SK-N-SH (cell line): ENCODE measurements around the gene PPP1R14B. TPM values are rescaled to one million over a fixed set of nuclear protein-coding genes. Genes with fewer than 3 reads are reported as not detected.
A peak's percentile ranks its signal among the peaks of the same experiment; 100 is the strongest.

Experiments used
- CTCF ChIA-PET: fragments of 300-600, 350-600 bp; formaldehyde crosslinking; extraction: SDS; loops from one replicate; lab custom pipeline; 2021; lab: Yijun Ruan, JAX
- POLR2A ChIA-PET: fragments of 350-600 bp; sonication (Branson Sonifier 250); formaldehyde crosslinking; extraction: SDS; loops from one replicate; lab custom pipeline; 2020; ENCODE audit warnings: antibody characterized with exemption, inconsistent platforms; lab: Yijun Ruan, JAX
- DNase-seq: peaks from one replicate; pipeline ENCODE4 v3.0.0; 2012
- H2AFZ ChIP-seq: fragments of 200-600 bp; sonication (generic); 2 replicates; pipeline ENCODE4 v1.8.1; 2016; ENCODE audit warnings: antibody characterized with exemption, mild to moderate bottlenecking, low read depth
- H3F3A ChIP-seq: fragments of 200-600 bp; sonication (generic); replicated peaks from 2 replicates; pipeline ENCODE3; 2016; ENCODE audit warnings: antibody characterized with exemption, mild to moderate bottlenecking; ENCODE audit not compliant: insufficient read depth
- H3K27ac ChIP-seq, 2 experiments: fragments of 200-500 bp in 1 of 2; fragments of 200-600 bp in 1 of 2; sonication (Bioruptor generic) in 1 of 2; sonication (generic), shearing (Covaris generic) in 1 of 2; 2 replicates each; pipeline versions ENCODE4 v1.5.1 to v1.6.1; 2014 to 2016; ENCODE audit warnings: low read depth in 2 of 2, inconsistent platforms in 1 of 2, low read length in 1 of 2, mild to moderate bottlenecking in 1 of 2, mixed read lengths in 1 of 2
- H3K27me3 ChIP-seq: fragments of 200-600 bp; sonication (generic), shearing (Covaris generic); 2 replicates; pipeline ENCODE4 v1.6.1; 2016; ENCODE audit warnings: mixed run types; ENCODE audit not compliant: insufficient read depth
- H3K36me3 ChIP-seq, 2 experiments: fragments of 200-500 bp in 1 of 2; fragments of 200-600 bp in 1 of 2; sonication (Bioruptor generic) in 1 of 2; sonication (generic) in 1 of 2; replicated peaks in 1 of 2; 2 replicates each; pipeline versions ENCODE3 to v1.5.1; 2014 to 2016; ENCODE audit warnings: low read length in 1 of 2, mild to moderate bottlenecking in 1 of 2; ENCODE audit not compliant: insufficient read depth in 2 of 2, control insufficient read depth in 1 of 2
- H3K4me1 ChIP-seq, 2 experiments: fragments of 200-500 bp in 1 of 2; fragments of 200-600 bp in 1 of 2; sonication (Bioruptor generic) in 1 of 2; sonication (generic), shearing (Covaris generic) in 1 of 2; 2 replicates each; pipeline versions ENCODE4 v1.5.1 to v1.6.1; 2014 to 2016; ENCODE audit warnings: low read depth in 1 of 2, low read length in 1 of 2, mixed run types in 1 of 2; ENCODE audit not compliant: insufficient read depth in 2 of 2, control insufficient read depth in 1 of 2
- H3K4me2 ChIP-seq: fragments of 200-600 bp; sonication (generic), shearing (Covaris generic); 2 replicates; pipeline ENCODE4 v1.6.1; 2017; ENCODE audit warnings: mixed run types
- H3K4me3 ChIP-seq, 2 experiments: fragments of 200-500 bp in 1 of 2; fragments of 200-600 bp in 1 of 2; sonication (Bioruptor generic) in 1 of 2; sonication (generic), shearing (Covaris generic) in 1 of 2; 2 replicates each; pipeline versions ENCODE4 v1.5.1 to v1.8.1; 2014 to 2016; ENCODE audit warnings: low read depth in 2 of 2, inconsistent platforms in 1 of 2, low read length in 1 of 2, mild to moderate bottlenecking in 1 of 2, mixed read lengths in 1 of 2, moderate library complexity in 1 of 2
- H3K79me2 ChIP-seq: fragments of 200-600 bp; sonication (generic); 2 replicates; pipeline ENCODE4 v1.8.1; 2017; ENCODE audit warnings: mild to moderate bottlenecking; ENCODE audit not compliant: insufficient read depth
- H3K9ac ChIP-seq: fragments of 200-600 bp; sonication (generic); 2 replicates; pipeline ENCODE4 v1.6.1; 2017; ENCODE audit warnings: mixed run types
- H3K9me2 ChIP-seq: fragments of 200-600 bp; sonication (generic); 2 replicates; pipeline ENCODE4 v1.6.1; 2017; ENCODE audit warnings: mixed run types
- H3K9me3 ChIP-seq: fragments of 200-600 bp; sonication (generic); 2 replicates; pipeline ENCODE4 v1.6.1; 2017; ENCODE audit warnings: mixed run types, mild to moderate bottlenecking, moderate library complexity
- H4K20me1 ChIP-seq: fragments of 200-600 bp; sonication (generic); 2 replicates; pipeline ENCODE4 v1.6.1; 2017; ENCODE audit warnings: mild to moderate bottlenecking, mixed run types; ENCODE audit not compliant: insufficient read depth
- CHD2 ChIP-seq: fragments of 150-350 bp; IDR thresholded peaks from 2 replicates; pipeline ENCODE4 v1.6.1; 2018; ENCODE audit warnings: low read length; ENCODE audit not compliant: partially characterized antibody
- ELF1 ChIP-seq: IDR thresholded peaks from 2 replicates; pipeline ENCODE4 v1.4.0; 2012
- EZH2phosphoT487 ChIP-seq: fragments of 200-600 bp; sonication (generic); IDR thresholded peaks from 2 replicates; pipeline ENCODE4 v1.6.1; 2017; ENCODE audit warnings: low read depth, mixed run types, mild to moderate bottlenecking, antibody characterized with exemption, moderate library complexity, borderline replicate concordance
- FOSL2 ChIP-seq: IDR thresholded peaks from 2 replicates; pipeline ENCODE4 v1.4.0; 2012; ENCODE audit warnings: low read depth, mild to moderate bottlenecking, moderate library complexity, borderline replicate concordance
- FOXJ3 ChIP-seq: sonication (generic); formaldehyde crosslinking; IDR thresholded peaks from 2 replicates; pipeline ENCODE4 v1.5.1; 2020; ENCODE audit warnings: mild to moderate bottlenecking, missing genetic modification reagents
- GABPA ChIP-seq: IDR thresholded peaks from 2 replicates; pipeline ENCODE4 v1.4.0; 2012; ENCODE audit warnings: low read depth, mild to moderate bottlenecking
- GATA2 ChIP-seq: sonication (generic); formaldehyde crosslinking; IDR thresholded peaks from 2 replicates; pipeline ENCODE4 v1.5.0; 2020; ENCODE audit warnings: mild to moderate bottlenecking, missing genetic modification reagents
- MEF2A ChIP-seq: IDR thresholded peaks from 2 replicates; pipeline ENCODE4 v1.4.0; 2012; ENCODE audit warnings: low read depth, borderline replicate concordance
- MXI1 ChIP-seq: IDR thresholded peaks from 2 replicates; pipeline ENCODE4 v1.6.1; 2012; ENCODE audit warnings: mild to moderate bottlenecking, low read depth, low read length, improper control_type of control experiment
- NFIC ChIP-seq: IDR thresholded peaks from 2 replicates; pipeline ENCODE4 v1.4.0; 2012; ENCODE audit warnings: borderline replicate concordance
- POLR2AphosphoS5 ChIP-seq: IDR thresholded peaks from 2 replicates; pipeline ENCODE4 v1.6.1; 2012; ENCODE audit warnings: low read depth, low read length
- RCOR1 ChIP-seq: fragments of 150-350 bp; IDR thresholded peaks from 2 replicates; pipeline ENCODE4 v1.6.1; 2017; ENCODE audit warnings: antibody characterized with exemption, low read length
- RXRA ChIP-seq: IDR thresholded peaks from 2 replicates; pipeline ENCODE4 v1.4.0; 2012; ENCODE audit warnings: low read depth, mild to moderate bottlenecking, borderline replicate concordance
- SMC3 ChIP-seq: IDR thresholded peaks from 2 replicates; pipeline ENCODE4 v1.6.1; 2012; ENCODE audit warnings: low read depth, low read length, improper control_type of control experiment
- TCF12 ChIP-seq: IDR thresholded peaks from 2 replicates; pipeline ENCODE4 v1.4.0; 2012
- TEAD4 ChIP-seq: IDR thresholded peaks from 2 replicates; pipeline ENCODE4 v1.4.0; 2012; ENCODE audit warnings: mild to moderate bottlenecking, borderline replicate concordance; ENCODE audit not compliant: insufficient read depth
- YY1 ChIP-seq: IDR thresholded peaks from 2 replicates; pipeline ENCODE4 v1.4.0; 2012; ENCODE audit warnings: low read depth, mild to moderate bottlenecking
- WGBS: methylation state at CpG from one replicate; pipeline ENCODE4 v1.1.6; 2017; ENCODE audit warnings: low lambda C conversion rate; 5-methylcytosine and 5-hydroxymethylcytosine counted together
- polyA plus RNA-seq, 3 experiments: library from polyadenylated mRNA; depleted of rRNA; stranded (reverse); fragments of >200 nt; gene quantifications; 2 replicates each; pipeline ENCODE4 v1.2.3, GENCODE V29; 2012
- TF ChIP-seq, protein P1 (sequence below): IDR thresholded peaks from 2 replicates; pipeline ENCODE4; 2012
- TF ChIP-seq, protein P2 (sequence below): IDR thresholded peaks from 2 replicates; pipeline ENCODE4 v1.4.0; 2012; ENCODE audit warnings: low read depth, borderline replicate concordance
- TF ChIP-seq, protein P3 (sequence below): fragments of 150-350 bp; IDR thresholded peaks from 2 replicates; pipeline ENCODE4 v1.6.1; 2017; ENCODE audit warnings: antibody characterized with exemption, low read length, low read depth, borderline replicate concordance
- TF ChIP-seq, protein P4 (sequence below): fragments of 150-350 bp; IDR thresholded peaks from 2 replicates; pipeline ENCODE4 v1.6.1; 2016; ENCODE audit warnings: mild to moderate bottlenecking, low read depth, low read length

Gene PPP1R14B
- polyA plus RNA-seq, 1 of the 3 experiments (the other 2 are of a cell fraction): 523 TPM

DNA sequence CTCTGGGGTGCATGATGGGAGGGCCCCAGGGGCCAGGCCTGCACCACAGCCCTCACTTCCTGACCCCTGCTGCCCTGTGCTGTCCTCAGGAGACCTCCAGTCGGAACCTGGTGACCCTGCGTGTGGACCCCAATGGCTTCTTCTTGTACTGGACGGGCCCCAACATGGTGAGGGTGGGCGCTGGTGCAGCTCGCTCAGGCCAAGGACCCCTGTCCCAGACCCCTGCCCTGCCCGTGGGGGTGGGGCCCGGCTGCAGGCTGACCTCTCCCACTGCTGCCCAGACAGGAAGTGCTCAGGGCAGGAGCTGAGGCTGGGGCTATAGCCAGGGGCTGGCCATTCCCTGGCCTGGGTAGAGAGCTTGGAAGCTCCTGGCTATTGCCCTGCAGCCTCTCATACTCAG is 7.6 kb upstream of the PPP1R14B start:
- Histone ChIP-seq H2AFZ (no peak overlapping the region), H3K79me2 (peaks cover 30% of the 10 kb centered on the region), H3K9me3 (no peaks in the 10 kb centered on the region), H3F3A (peaks cover 3% of the 10 kb centered on the region), H3K9me2 (no peaks in the 10 kb centered on the region), H3K9ac (no peak overlapping the region), H3K36me3 (peaks cover 10 to 32% of the 10 kb centered on the region in 2 experiments), H3K27me3 (no peaks in the 10 kb centered on the region), H3K4me3 (no peak overlapping the region), H3K4me1 (peaks cover 10 to 25% of the 10 kb centered on the region in 2 experiments; a peak in 2 of 4 replicates), H3K4me2 (no peak overlapping the region), H3K27ac (no peak overlapping the region), H4K20me1 (peaks cover 14% of the 10 kb centered on the region)
- TF ChIP-seq TCF12 (no peak), FOSL2 (no peak), ELF1 (no peak)
- TF ChIP-seq, protein P1, sequence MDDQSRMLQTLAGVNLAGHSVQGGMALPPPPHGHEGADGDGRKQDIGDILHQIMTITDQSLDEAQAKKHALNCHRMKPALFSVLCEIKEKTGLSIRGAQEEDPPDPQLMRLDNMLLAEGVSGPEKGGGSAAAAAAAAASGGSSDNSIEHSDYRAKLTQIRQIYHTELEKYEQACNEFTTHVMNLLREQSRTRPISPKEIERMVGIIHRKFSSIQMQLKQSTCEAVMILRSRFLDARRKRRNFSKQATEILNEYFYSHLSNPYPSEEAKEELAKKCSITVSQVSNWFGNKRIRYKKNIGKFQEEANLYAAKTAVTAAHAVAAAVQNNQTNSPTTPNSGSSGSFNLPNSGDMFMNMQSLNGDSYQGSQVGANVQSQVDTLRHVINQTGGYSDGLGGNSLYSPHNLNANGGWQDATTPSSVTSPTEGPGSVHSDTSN: no peak
- WGBS: no CpG with 5 or more reads among the region's 7 CpGs
- CTCF ChIA-PET: interaction anchor here (1.3 to 1.6 kb wide), 3 partner anchors 10 to 13 kb away, joined by 4 to 15 read pairs (median 4); no protein-coding TSS in a partner anchor
- POLR2A ChIA-PET: no interaction called here
- no peak for DNase-seq

DNA sequence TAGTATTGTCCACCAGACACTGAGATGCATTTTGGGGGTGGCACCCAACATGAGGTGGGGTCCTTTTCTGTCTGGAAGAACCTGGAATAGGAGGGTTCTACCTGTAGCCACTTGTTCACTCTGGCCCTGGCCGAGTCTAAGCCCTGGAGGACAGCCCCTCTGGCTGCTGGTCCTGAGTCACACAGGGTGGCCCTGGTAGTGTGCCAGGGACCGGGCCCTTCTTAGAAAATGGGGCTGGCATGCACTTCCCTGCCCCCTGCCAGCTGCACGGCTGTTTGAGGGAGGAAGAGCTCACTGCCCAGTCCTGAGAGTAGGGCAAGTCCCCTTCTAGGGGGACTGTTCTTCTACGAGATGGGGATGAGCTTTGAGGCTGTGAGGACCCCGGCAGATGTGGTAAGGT is 6.7 kb upstream of the PPP1R14B start:
- Histone ChIP-seq H3K4me3 (no peak overlapping the region), H3K9me2 (no peaks in the 10 kb centered on the region), H3K9me3 (no peaks in the 10 kb centered on the region), H3F3A (peaks cover 3% of the 10 kb centered on the region), H3K79me2 (peaks cover 30% of the 10 kb centered on the region), H3K9ac (no peak overlapping the region), H3K27me3 (no peaks in the 10 kb centered on the region), H3K36me3 (peaks cover 10 to 26% of the 10 kb centered on the region in 2 experiments), H3K4me2 (peak overlapping the region; percentile 96; the same call in 1 of the 2 replicates), H4K20me1 (peaks cover 14% of the 10 kb centered on the region), H3K4me1 (peaks cover 10 to 25% of the 10 kb centered on the region in 2 experiments; a peak in 2 of 4 replicates), H3K27ac (no peak overlapping the region), H2AFZ (no peak overlapping the region)
- WGBS: 100% methylated on average over 1 of the region's 5 CpGs
- CTCF ChIA-PET: interaction anchor here (1.5 to 1.6 kb wide), 2 partner anchors 9 to 10 kb away, joined by 4 to 15 read pairs; no protein-coding TSS in a partner anchor
- DNase-seq: no peak
- TF ChIP-seq FOSL2: no peak
- no peak for TF ChIP-seq RCOR1
- TF ChIP-seq CHD2: no peak
- no peak for TF ChIP-seq RXRA
- TF ChIP-seq, protein P2, sequence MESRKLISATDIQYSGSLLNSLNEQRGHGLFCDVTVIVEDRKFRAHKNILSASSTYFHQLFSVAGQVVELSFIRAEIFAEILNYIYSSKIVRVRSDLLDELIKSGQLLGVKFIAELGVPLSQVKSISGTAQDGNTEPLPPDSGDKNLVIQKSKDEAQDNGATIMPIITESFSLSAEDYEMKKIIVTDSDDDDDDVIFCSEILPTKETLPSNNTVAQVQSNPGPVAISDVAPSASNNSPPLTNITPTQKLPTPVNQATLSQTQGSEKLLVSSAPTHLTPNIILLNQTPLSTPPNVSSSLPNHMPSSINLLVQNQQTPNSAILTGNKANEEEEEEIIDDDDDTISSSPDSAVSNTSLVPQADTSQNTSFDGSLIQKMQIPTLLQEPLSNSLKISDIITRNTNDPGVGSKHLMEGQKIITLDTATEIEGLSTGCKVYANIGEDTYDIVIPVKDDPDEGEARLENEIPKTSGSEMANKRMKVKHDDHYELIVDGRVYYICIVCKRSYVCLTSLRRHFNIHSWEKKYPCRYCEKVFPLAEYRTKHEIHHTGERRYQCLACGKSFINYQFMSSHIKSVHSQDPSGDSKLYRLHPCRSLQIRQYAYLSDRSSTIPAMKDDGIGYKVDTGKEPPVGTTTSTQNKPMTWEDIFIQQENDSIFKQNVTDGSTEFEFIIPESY: no peak
- TF ChIP-seq GATA2 (CRISPR knock-in tag): no peak
- TF ChIP-seq MXI1: no peak
- TF ChIP-seq, protein P3, sequence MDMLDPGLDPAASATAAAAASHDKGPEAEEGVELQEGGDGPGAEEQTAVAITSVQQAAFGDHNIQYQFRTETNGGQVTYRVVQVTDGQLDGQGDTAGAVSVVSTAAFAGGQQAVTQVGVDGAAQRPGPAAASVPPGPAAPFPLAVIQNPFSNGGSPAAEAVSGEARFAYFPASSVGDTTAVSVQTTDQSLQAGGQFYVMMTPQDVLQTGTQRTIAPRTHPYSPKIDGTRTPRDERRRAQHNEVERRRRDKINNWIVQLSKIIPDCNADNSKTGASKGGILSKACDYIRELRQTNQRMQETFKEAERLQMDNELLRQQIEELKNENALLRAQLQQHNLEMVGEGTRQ: no peak
- no peak for TF ChIP-seq SMC3
- TF ChIP-seq NFIC: no peak
- no peak for TF ChIP-seq POLR2AphosphoS5
- TF ChIP-seq FOXJ3: no peak
- no peak for TF ChIP-seq YY1
- TF ChIP-seq TCF12: no peak
- no peak for TF ChIP-seq TEAD4
- TF ChIP-seq, protein P4, sequence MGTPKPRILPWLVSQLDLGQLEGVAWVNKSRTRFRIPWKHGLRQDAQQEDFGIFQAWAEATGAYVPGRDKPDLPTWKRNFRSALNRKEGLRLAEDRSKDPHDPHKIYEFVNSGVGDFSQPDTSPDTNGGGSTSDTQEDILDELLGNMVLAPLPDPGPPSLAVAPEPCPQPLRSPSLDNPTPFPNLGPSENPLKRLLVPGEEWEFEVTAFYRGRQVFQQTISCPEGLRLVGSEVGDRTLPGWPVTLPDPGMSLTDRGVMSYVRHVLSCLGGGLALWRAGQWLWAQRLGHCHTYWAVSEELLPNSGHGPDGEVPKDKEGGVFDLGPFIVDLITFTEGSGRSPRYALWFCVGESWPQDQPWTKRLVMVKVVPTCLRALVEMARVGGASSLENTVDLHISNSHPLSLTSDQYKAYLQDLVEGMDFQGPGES: no peak
- TF ChIP-seq ELF1: no peak
- TF ChIP-seq MEF2A: no peak
- no peak for TF ChIP-seq GABPA
- TF ChIP-seq EZH2phosphoT487: no peak
- POLR2A ChIA-PET: no interaction called here
